Middle frontal gyrus (tissue), 1 donor: ENCODE results near the gene KLHL29.

Experiments used
- DNase-seq: peaks from one replicate; pipeline ENCODE4 v3.0.0-alpha.2; 2015; ENCODE audit warnings: low spot score; ENCODE audit errors: extremely low spot score

Gene KLHL29

GRCh38 chr2:23509103-23509502, 124.1 kb downstream of the KLHL29 start:
- no peak for DNase-seq

GRCh38 chr2:23509596-23510292, 124.8 kb downstream of the KLHL29 start:
- no peak for DNase-seq

GRCh38 chr2:23510471-23510870, 125.5 kb downstream of the KLHL29 start:
- DNase-seq = no peak

GRCh38 chr2:23512778-23513177, 127.8 kb downstream of the KLHL29 start:
- no peak for DNase-seq

- DNase-seq = no peak
Measured at GRCh38 chr2:23513245-23513871, 128.4 kb downstream of the KLHL29 start.

- no peak for DNase-seq
Measured at GRCh38 chr2:23513872-23514793, 129.2 kb downstream of the KLHL29 start.

GRCh38 chr2:23516520-23517256, 131.7 kb downstream of the KLHL29 start:
- no peak for DNase-seq

GRCh38 chr2:23518481-23519333, 133.7 kb downstream of the KLHL29 start:
- DNase-seq = no peak

GRCh38 chr2:23519334-23519651, 134.3 kb downstream of the KLHL29 start:
- DNase-seq = no peak

- DNase-seq = no peak
Measured at GRCh38 chr2:23520256-23520655, 135.3 kb downstream of the KLHL29 start.

GRCh38 chr2:23521060-23521459, 136.1 kb downstream of the KLHL29 start:
- DNase-seq = no peak

GRCh38 chr2:23522726-23523372, 137.9 kb downstream of the KLHL29 start:
- DNase-seq = no peak

- no peak for DNase-seq
Measured at GRCh38 chr2:23523373-23524260, 138.6 kb downstream of the KLHL29 start.

GRCh38 chr2:23524261-23524706, 139.3 kb downstream of the KLHL29 start:
- DNase-seq = no peak

GRCh38 chr2:23525137-23525765, 140.3 kb downstream of the KLHL29 start:
- DNase-seq = no peak

- DNase-seq = no peak
Measured at GRCh38 chr2:23526114-23526513, 141.1 kb downstream of the KLHL29 start.

GRCh38 chr2:23526835-23527790, 142.1 kb downstream of the KLHL29 start:
- no peak for DNase-seq
